Breast epithelium (tissue), 3 donors: Measurements from ENCODE around the gene CCDC106.

Experiments
- CTCF ChIP-seq, 3 donors: fragments of 450-650 bp; IDR thresholded peaks; one replicate each; pipeline ENCODE4 v1.5.1; 2016 to 2017; ENCODE audit warnings: antibody characterized with exemption in 3 of 3, mild to moderate bottlenecking in 3 of 3, moderate library complexity in 3 of 3
- POLR2A ChIP-seq: fragments of 450-650 bp; IDR thresholded peaks from one replicate; pipeline ENCODE4 v1.6.1; 2016; ENCODE audit warnings: antibody characterized with exemption, mild to moderate bottlenecking, moderate library complexity

- TF ChIP-seq POLR2A (no peak), CTCF (IDR thresholded peaks at IDR 0.05) (no peak)
These were observed 37.1 kb downstream of the CCDC106 start for GRCh38 chr19:55684946-55685681.
